Hepatocyte (in vitro differentiated cells): Measurements from ENCODE around the gene ATF6. TPM values are rescaled to one million over a fixed set of nuclear protein-coding genes. Genes with fewer than 3 reads are reported as not detected.

Experiments
- DNase-seq: peaks from one replicate; pipeline ENCODE4 v3.0.0-alpha.2; 2016; ENCODE audit warnings: low spot score
- H2AFZ ChIP-seq: fragments of 200-600 bp; sonication (generic); 2 replicates; pipeline ENCODE4 v1.6.0; 2016; ENCODE audit warnings: antibody characterized with exemption, mild to moderate bottlenecking
- H3K27ac ChIP-seq: fragments of 200-600 bp; sonication (generic); 2 replicates; pipeline ENCODE4 v1.5.1; 2016; ENCODE audit warnings: mild to moderate bottlenecking
- H3K27me3 ChIP-seq: fragments of 200-600 bp; sonication (generic); 2 replicates; pipeline ENCODE4 v1.6.1; 2016
- H3K36me3 ChIP-seq: fragments of 200-600 bp; sonication (generic); replicated peaks from 2 replicates; pipeline ENCODE4 v1.5.1; 2016; ENCODE audit warnings: low read depth; ENCODE audit not compliant: insufficient read depth
- H3K4me1 ChIP-seq: fragments of 200-600 bp; sonication (generic); 2 replicates; pipeline ENCODE4 v1.5.1; 2016; ENCODE audit warnings: mild to moderate bottlenecking, moderate library complexity; ENCODE audit not compliant: insufficient read depth
- H3K4me2 ChIP-seq: fragments of 200-600 bp; sonication (generic); 2 replicates; pipeline ENCODE4 v1.6.0; 2016
- H3K4me3 ChIP-seq: fragments of 200-600 bp; sonication (generic); 2 replicates; pipeline ENCODE4 v1.5.1; 2016; ENCODE audit warnings: mild to moderate bottlenecking
- H3K79me2 ChIP-seq: fragments of 200-600 bp; sonication (generic); 2 replicates; pipeline ENCODE4 v1.6.0; 2017; ENCODE audit warnings: mild to moderate bottlenecking
- H3K9me2 ChIP-seq: fragments of 200-600 bp; sonication (generic); replicated peaks from 2 replicates; pipeline ENCODE4 v1.6.0; 2017; ENCODE audit warnings: mild to moderate bottlenecking; ENCODE audit not compliant: insufficient read depth
- H3K9me3 ChIP-seq: fragments of 200-600 bp; sonication (generic); 2 replicates; pipeline ENCODE4 v1.5.1; 2016; ENCODE audit warnings: low read depth, mild to moderate bottlenecking
- H4K20me1 ChIP-seq: fragments of 200-600 bp; sonication (generic); 2 replicates; pipeline ENCODE4 v1.6.0; 2016; ENCODE audit warnings: mild to moderate bottlenecking; ENCODE audit not compliant: insufficient read depth, poor library complexity, severe bottlenecking
- EZH2 ChIP-seq: fragments of 200-600 bp; sonication (generic); IDR thresholded peaks from 2 replicates; pipeline ENCODE4 v1.6.1; 2016; ENCODE audit warnings: antibody characterized with exemption, mild to moderate bottlenecking, borderline replicate concordance
- EZH2phosphoT487 ChIP-seq: fragments of 200-600 bp; sonication (generic); IDR thresholded peaks from one replicate; pipeline ENCODE4 v1.6.1; 2018; ENCODE audit warnings: antibody characterized with exemption, mild to moderate bottlenecking, low read depth, moderate library complexity; ENCODE audit not compliant: unreplicated experiment, severe bottlenecking
- WGBS: methylation state at CpG from one replicate; pipeline ENCODE4 v1.1.6; 2016; ENCODE audit warnings: low lambda C conversion rate; ENCODE audit errors: missing lambda C conversion rate; 5-methylcytosine and 5-hydroxymethylcytosine counted together
- polyA plus RNA-seq: library from polyadenylated mRNA; unstranded; fragments of >200 nt; fragmentation: Nextera tagmentation; extraction: Ambion mirVana; gene quantifications from 2 replicates; pipeline ENCODE4 v1.2.1, GENCODE V29; 2016
- total RNA-seq: library from RNA; depleted of rRNA; stranded (reverse); fragments of >200 nt; gene quantifications from 2 replicates; pipeline ENCODE4 v1.2.3, GENCODE V29; 2014
- TF ChIP-seq, protein P1 (sequence below): fragments of 200-600 bp; sonication (generic); IDR thresholded peaks from 2 replicates; pipeline ENCODE4 v1.5.1; 2016; ENCODE audit warnings: antibody characterized with exemption, mild to moderate bottlenecking; ENCODE audit not compliant: poor library complexity

Gene ATF6
- total and polyA plus RNA-seq, 2 experiments from 2014 or later, result 15.3 to 29.8 TPM

DNA sequence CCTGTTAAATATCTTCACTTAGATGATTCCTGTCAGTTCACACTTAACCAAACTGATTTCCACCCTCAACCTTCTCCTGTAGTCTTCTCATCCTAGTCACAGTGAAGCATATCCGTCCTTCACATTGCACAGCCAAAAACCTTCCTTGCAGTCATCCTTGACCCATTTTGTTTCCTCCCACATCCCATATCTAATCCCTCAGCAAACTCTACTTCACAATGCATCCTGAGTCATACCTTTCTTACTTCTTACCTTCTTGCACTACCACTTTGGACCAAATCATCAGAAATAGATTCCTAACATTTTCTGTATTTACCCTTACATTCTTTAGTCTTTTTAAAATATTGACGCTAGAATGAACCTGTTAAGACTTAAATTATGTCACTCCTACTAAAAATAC is 170.7 kb downstream of the ATF6 start:
- DNase-seq, result no peak
- H2AFZ ChIP-seq, result no peak overlapping the region
- 83% methylated on average over 2 of the region's 2 CpGs for WGBS
- H3K4me2 ChIP-seq, result no peak overlapping the region
- H3K9me3 ChIP-seq, result no peaks in the 10 kb centered on the region
- H3K4me1 ChIP-seq, result no peaks in the 10 kb centered on the region
- no peaks in the 10 kb centered on the region for H3K79me2 ChIP-seq
- H3K9me2 ChIP-seq, result no peaks in the 10 kb centered on the region
- H4K20me1 ChIP-seq, result no peaks in the 10 kb centered on the region
- H3K36me3 ChIP-seq, result no peaks in the 10 kb centered on the region
- no peaks in the 10 kb centered on the region for H3K27me3 ChIP-seq
- no peak overlapping the region for H3K27ac ChIP-seq
- TF ChIP-seq EZH2phosphoT487 (no peak), EZH2 (no peak)
- TF ChIP-seq, protein P1, sequence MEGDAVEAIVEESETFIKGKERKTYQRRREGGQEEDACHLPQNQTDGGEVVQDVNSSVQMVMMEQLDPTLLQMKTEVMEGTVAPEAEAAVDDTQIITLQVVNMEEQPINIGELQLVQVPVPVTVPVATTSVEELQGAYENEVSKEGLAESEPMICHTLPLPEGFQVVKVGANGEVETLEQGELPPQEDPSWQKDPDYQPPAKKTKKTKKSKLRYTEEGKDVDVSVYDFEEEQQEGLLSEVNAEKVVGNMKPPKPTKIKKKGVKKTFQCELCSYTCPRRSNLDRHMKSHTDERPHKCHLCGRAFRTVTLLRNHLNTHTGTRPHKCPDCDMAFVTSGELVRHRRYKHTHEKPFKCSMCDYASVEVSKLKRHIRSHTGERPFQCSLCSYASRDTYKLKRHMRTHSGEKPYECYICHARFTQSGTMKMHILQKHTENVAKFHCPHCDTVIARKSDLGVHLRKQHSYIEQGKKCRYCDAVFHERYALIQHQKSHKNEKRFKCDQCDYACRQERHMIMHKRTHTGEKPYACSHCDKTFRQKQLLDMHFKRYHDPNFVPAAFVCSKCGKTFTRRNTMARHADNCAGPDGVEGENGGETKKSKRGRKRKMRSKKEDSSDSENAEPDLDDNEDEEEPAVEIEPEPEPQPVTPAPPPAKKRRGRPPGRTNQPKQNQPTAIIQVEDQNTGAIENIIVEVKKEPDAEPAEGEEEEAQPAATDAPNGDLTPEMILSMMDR, result no peak
- no peak overlapping the region for H3K4me3 ChIP-seq

DNA sequence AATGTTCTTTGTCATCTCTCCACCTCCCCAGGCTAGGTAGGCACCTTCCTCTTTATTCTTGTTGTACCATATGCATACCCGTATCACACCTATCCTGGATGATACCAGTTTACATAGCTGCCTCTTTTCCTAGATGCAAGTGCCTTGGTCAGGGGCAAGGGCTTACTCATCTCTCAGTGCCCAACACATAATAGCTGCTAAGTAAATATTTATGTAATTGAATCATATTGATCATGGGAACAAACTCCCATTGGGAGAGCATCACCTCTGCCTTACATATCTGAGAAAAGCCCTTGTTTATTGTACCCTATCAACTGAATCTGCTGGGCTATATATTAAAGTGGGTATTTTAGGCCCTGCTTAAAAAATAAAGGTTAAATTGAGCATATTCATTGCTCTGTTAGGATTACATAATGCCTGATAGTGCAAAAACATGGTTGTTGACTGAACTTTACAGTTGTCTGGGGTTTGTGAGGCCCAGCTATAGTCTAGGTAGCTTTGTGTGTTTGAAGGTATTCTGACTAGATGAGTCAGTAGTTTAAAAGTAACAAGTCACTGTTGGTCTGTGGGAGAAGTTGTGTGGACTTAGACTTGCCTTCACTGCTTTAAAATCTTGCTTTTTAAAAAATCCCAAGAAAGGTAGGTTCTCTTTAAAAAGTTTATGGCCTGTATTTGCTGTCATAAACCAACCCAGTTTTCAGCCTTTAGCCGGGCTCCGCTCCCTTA is 174.9 kb downstream of the ATF6 start:
- DNase-seq, result no peak
- Histone ChIP-seq H3K79me2 (no peaks in the 10 kb centered on the region), H3K27ac (no peak overlapping the region), H3K9me3 (no peaks in the 10 kb centered on the region), H4K20me1 (no peaks in the 10 kb centered on the region), H3K9me2 (no peaks in the 10 kb centered on the region), H3K4me1 (no peaks in the 10 kb centered on the region), H3K4me3 (no peak overlapping the region), H3K36me3 (no peaks in the 10 kb centered on the region), H2AFZ (no peak overlapping the region), H3K27me3 (no peaks in the 10 kb centered on the region), H3K4me2 (no peak overlapping the region)
- 74% methylated on average over 3 of the region's 3 CpGs for WGBS
- no peak for TF ChIP-seq EZH2phosphoT487

DNA sequence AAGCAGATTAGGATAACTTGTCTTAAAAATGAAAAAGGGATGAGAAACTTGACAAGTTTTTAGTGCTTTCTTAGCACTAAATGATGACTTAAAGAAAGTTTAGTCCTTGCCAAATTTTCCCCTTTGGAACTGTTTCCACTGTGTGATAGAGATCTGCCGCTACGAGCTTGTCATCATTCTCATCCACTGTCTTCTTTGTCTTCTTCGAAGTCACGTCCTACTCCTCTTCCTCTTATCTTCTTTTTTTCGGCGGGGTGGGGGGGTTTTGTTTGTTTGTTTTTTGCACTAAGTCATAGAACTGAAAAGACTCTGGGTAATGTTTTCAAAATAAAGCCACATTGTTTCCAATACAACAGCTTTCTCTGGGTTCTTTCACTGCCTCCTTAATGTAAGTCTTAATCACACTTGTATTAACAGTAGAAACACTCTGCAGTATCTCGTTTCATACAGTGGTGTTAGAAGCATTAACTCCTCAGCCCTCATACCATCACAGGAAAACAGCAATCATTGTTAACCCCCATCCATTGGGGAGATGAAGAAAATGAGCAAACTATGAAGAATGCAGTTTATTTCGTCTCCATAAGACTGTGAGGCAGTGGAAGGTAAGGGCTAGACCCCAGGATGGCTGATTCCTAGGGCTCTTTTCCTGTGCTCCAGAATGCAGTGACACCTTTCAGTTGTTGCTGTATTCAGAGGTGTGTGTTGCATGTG is 175.8 kb downstream of the ATF6 start:
- H3K36me3 ChIP-seq, result no peaks in the 10 kb centered on the region
- H3K27ac ChIP-seq, result no peak overlapping the region
- TF ChIP-seq, protein P1, result no peak
- TF ChIP-seq EZH2 (no peak), EZH2phosphoT487 (no peak)
- H4K20me1 ChIP-seq, result no peaks in the 10 kb centered on the region
- no peaks in the 10 kb centered on the region for H3K79me2 ChIP-seq
- DNase-seq, result no peak
- H3K4me2 ChIP-seq, result no peak overlapping the region
- 56% methylated on average over 8 of the region's 8 CpGs for WGBS
- no peaks in the 10 kb centered on the region for H3K4me1 ChIP-seq
- H3K4me3 ChIP-seq, result no peak overlapping the region
- no peaks in the 10 kb centered on the region for H3K9me3 ChIP-seq
- no peaks in the 10 kb centered on the region for H3K9me2 ChIP-seq
- no peaks in the 10 kb centered on the region for H3K27me3 ChIP-seq
- H2AFZ ChIP-seq, result no peak overlapping the region

DNA sequence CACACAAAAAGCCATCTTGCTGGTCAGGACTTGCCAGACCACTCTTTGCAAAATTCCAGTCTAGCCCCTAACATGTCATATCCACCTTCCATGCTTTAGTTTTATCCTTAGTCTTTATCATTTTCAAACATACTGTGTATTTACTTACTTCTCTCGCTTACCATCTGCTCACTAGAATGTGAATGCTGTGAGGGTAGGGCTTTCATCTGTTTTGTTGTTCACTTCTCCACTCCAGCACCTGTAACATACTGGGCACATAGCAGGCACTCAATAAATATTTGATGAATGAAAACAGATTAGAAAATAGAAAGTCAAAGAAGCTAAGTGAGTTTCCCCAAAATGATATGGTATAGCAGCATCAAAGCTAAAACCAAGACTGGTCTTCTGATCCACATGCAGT is 177.6 kb downstream of the ATF6 start:
- Histone ChIP-seq H2AFZ (no peak overlapping the region), H3K4me2 (no peak overlapping the region), H3K36me3 (no peaks in the 10 kb centered on the region), H3K79me2 (no peaks in the 10 kb centered on the region), H3K27me3 (no peaks in the 10 kb centered on the region), H3K9me3 (no peaks in the 10 kb centered on the region), H4K20me1 (no peaks in the 10 kb centered on the region), H3K9me2 (no peaks in the 10 kb centered on the region), H3K4me1 (no peaks in the 10 kb centered on the region), H3K4me3 (no peak overlapping the region), H3K27ac (no peak overlapping the region)
- TF ChIP-seq EZH2 (no peak), EZH2phosphoT487 (no peak)
- TF ChIP-seq, protein P1, result no peak
- no peak for DNase-seq
- 68% methylated on average over 1 of the region's 1 CpG for WGBS
